ENCODE results near the gene IPP.

DNA sequence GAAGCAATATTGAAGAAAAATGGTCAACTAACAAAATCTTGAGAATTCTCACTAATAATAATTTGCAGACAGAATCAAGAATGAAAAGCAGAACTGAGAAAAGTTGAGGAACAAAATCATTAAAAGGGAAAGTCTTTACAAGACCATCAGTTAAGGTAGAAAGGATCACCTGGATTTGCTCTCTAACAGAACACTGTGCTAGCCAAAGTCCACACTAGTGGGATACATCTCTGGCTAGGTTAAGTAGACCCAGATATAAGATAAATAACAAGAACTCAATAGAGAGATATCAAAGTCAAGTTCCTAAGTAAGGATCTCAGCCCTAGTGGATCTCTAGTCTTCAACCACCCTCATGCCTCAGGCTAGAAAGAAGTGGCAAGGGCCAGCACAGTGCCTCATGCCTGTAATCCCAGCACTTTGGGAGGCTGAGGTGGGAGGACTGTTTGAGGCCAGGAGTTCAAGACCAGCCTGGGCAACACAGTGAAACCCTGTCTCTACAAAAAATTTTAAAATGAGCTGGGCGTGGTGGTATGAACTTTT, 19.6 kb downstream of the IPP start:
- TF ChIP-seq ELF4 (IDR thresholded peaks at IDR 0.05): no peak
- TF ChIP-seq FOXM1 (IDR thresholded peaks at IDR 0.05; ENCODE audit: borderline replicate concordance): no peak
- no peak for TF ChIP-seq ARNT (IDR thresholded peaks at IDR 0.05)
- TF ChIP-seq FOXK2 (IDR thresholded peaks at IDR 0.05): no peak
- TF ChIP-seq BHLHE40 (IDR thresholded peaks at IDR 0.05; ENCODE audit: borderline replicate concordance): no peak
- TF ChIP-seq CTBP1 (IDR thresholded peaks at IDR 0.05; ENCODE audit: borderline replicate concordance): no peak
- TF ChIP-seq SUZ12 (IDR thresholded peaks at IDR 0.05): no peak
- TF ChIP-seq TARDBP (IDR thresholded peaks at IDR 0.05): no peak
- TF ChIP-seq SP1 (IDR thresholded peaks at IDR 0.05): no peak
- no peak for TF ChIP-seq FOXA1 (IDR thresholded peaks at IDR 0.05)
- TF ChIP-seq, protein P1, sequence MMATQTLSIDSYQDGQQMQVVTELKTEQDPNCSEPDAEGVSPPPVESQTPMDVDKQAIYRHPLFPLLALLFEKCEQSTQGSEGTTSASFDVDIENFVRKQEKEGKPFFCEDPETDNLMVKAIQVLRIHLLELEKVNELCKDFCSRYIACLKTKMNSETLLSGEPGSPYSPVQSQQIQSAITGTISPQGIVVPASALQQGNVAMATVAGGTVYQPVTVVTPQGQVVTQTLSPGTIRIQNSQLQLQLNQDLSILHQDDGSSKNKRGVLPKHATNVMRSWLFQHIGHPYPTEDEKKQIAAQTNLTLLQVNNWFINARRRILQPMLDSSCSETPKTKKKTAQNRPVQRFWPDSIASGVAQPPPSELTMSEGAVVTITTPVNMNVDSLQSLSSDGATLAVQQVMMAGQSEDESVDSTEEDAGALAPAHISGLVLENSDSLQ (IDR thresholded peaks at IDR 0.05): no peak
- no peak for TF ChIP-seq HDGF (IDR thresholded peaks at IDR 0.05; ENCODE audit: borderline replicate concordance)
- TF ChIP-seq NFRKB (IDR thresholded peaks at IDR 0.05): no peak

Data from HEK293T (cell line).